Liver (tissue), 9 donors: ENCODE results near the gene KRTAP10-2. TPM values are rescaled to one million over a fixed set of nuclear protein-coding genes. Genes with fewer than 3 reads are reported as not detected.

Experiments used
- DNase-seq: peaks from one replicate; pipeline ENCODE4 v3.0.0-alpha.2; 2017; ENCODE audit warnings: low spot score
- H3K27ac ChIP-seq, 2 donors: one replicate each; pipeline ENCODE4 v1.7.0; 2013; ENCODE audit warnings: inconsistent platforms in 2 of 2, low read length in 2 of 2, control low read depth in 1 of 2, low read depth in 1 of 2, mild to moderate bottlenecking in 1 of 2
- H3K27me3 ChIP-seq, 4 donors: one replicate each; pipeline versions ENCODE4 v1.6.1 to v1.7.0; 2013; ENCODE audit warnings: low read length in 3 of 4, inconsistent platforms in 1 of 4, mild to moderate bottlenecking in 1 of 4, moderate library complexity in 1 of 4; ENCODE audit not compliant: control insufficient read depth in 4 of 4, insufficient read depth in 4 of 4
- H3K36me3 ChIP-seq, 4 donors: one replicate each; pipeline versions ENCODE4 v1.6.1 to v1.7.0; 2013; ENCODE audit warnings: low read length in 3 of 4, mild to moderate bottlenecking in 3 of 4, low read depth in 1 of 4, moderate library complexity in 1 of 4; ENCODE audit not compliant: control insufficient read depth in 4 of 4, insufficient read depth in 3 of 4
- H3K4me1 ChIP-seq, 4 donors: one replicate each; pipeline versions ENCODE4 v1.6.1 to v1.7.0; 2013; ENCODE audit warnings: low read length in 3 of 4, mild to moderate bottlenecking in 3 of 4, moderate library complexity in 1 of 4; ENCODE audit not compliant: control insufficient read depth in 4 of 4, insufficient read depth in 4 of 4
- H3K4me3 ChIP-seq, 3 donors: one replicate each; pipeline versions ENCODE4 v1.6.1 to v1.7.0; 2013; ENCODE audit warnings: low read length in 3 of 3, control low read depth in 1 of 3, low read depth in 1 of 3, mild to moderate bottlenecking in 1 of 3
- H3K9ac ChIP-seq, 2 donors: one replicate each; pipeline ENCODE4 v1.7.0; 2013; ENCODE audit warnings: low read length in 2 of 2, mild to moderate bottlenecking in 2 of 2, moderate library complexity in 2 of 2, control low read depth in 1 of 2, low read depth in 1 of 2
- H3K9me3 ChIP-seq, 4 donors: one replicate each; pipeline versions ENCODE4 v1.6.1 to v1.7.0; 2013; ENCODE audit warnings: low read length in 3 of 4; ENCODE audit not compliant: control insufficient read depth in 4 of 4
- ATF3 ChIP-seq: IDR thresholded peaks from 2 replicates; pipeline ENCODE4 v1.6.1; 2016; ENCODE audit warnings: antibody characterized with exemption
- CTCF ChIP-seq: fragments of 150-350 bp; IDR thresholded peaks from 2 replicates; pipeline ENCODE4 v1.5.1; 2017; ENCODE audit warnings: improper control_type of control experiment, low read depth, low read length; ENCODE audit not compliant: missing input control
- EGR1 ChIP-seq, 2 donors: IDR thresholded peaks; 2 replicates each; pipeline ENCODE4 v1.6.1; 2016 to 2018; ENCODE audit warnings: antibody characterized with exemption in 2 of 2, low read depth in 2 of 2
- FOXA1 ChIP-seq: IDR thresholded peaks from 2 replicates; pipeline ENCODE4 v1.6.1; 2016; ENCODE audit warnings: antibody characterized with exemption
- FOXA2 ChIP-seq: IDR thresholded peaks from 2 replicates; pipeline ENCODE4 v1.6.1; 2016; ENCODE audit warnings: antibody characterized with exemption
- GABPA ChIP-seq, 2 donors: IDR thresholded peaks in 1 of 2; conservative IDR thresholded peaks in 1 of 2; 2 replicates each; pipeline ENCODE4 v1.6.1; 2016; ENCODE audit warnings: antibody characterized with exemption in 2 of 2, mild to moderate bottlenecking in 1 of 2, moderate library complexity in 1 of 2
- HNF4A ChIP-seq, 2 donors: conservative IDR thresholded peaks; 2 replicates each; pipeline ENCODE4 v1.6.1; 2016; ENCODE audit warnings: antibody characterized with exemption in 2 of 2, mild to moderate bottlenecking in 2 of 2
- HNF4G ChIP-seq: IDR thresholded peaks from 2 replicates; pipeline ENCODE4 v1.6.1; 2016; ENCODE audit warnings: antibody characterized with exemption
- JUND ChIP-seq, 2 donors: IDR thresholded peaks; 2 replicates each; pipeline ENCODE4 v1.6.1; 2016; ENCODE audit warnings: antibody characterized with exemption in 2 of 2
- MAX ChIP-seq: IDR thresholded peaks from 2 replicates; pipeline ENCODE4 v1.6.1; 2016; ENCODE audit warnings: antibody characterized with exemption
- NR2F2 ChIP-seq: IDR thresholded peaks from 2 replicates; pipeline ENCODE4 v1.6.1; 2016; ENCODE audit warnings: antibody characterized with exemption
- RAD21 ChIP-seq, 2 donors: IDR thresholded peaks; 2 replicates each; pipeline ENCODE4 v1.6.1; 2016; ENCODE audit warnings: antibody characterized with exemption in 2 of 2, mild to moderate bottlenecking in 2 of 2
- REST ChIP-seq: IDR thresholded peaks from 2 replicates; pipeline ENCODE4 v1.6.1; 2016; ENCODE audit warnings: antibody characterized with exemption, mild to moderate bottlenecking
- RXRA ChIP-seq, 2 donors: IDR thresholded peaks; 2 replicates each; pipeline ENCODE4 v1.6.1; 2017 to 2018; ENCODE audit warnings: antibody characterized with exemption in 2 of 2, mild to moderate bottlenecking in 1 of 2
- SP1 ChIP-seq: IDR thresholded peaks from 2 replicates; pipeline ENCODE4 v1.6.1; 2018; ENCODE audit warnings: antibody characterized with exemption, mild to moderate bottlenecking
- YY1 ChIP-seq: IDR thresholded peaks from 2 replicates; pipeline ENCODE4 v1.6.1; 2016; ENCODE audit warnings: antibody characterized with exemption, mild to moderate bottlenecking
- ZBTB33 ChIP-seq: IDR thresholded peaks from 2 replicates; pipeline ENCODE4 v1.6.1; 2016; ENCODE audit warnings: antibody characterized with exemption
- WGBS: extraction: QIAGEN DNeasy Blood & Tissue Kit; methylation state at CpG from one replicate; pipeline ENCODE4 v1.1.7; 2013; 5-methylcytosine and 5-hydroxymethylcytosine counted together
- polyA plus RNA-seq, 2 donors: library from polyadenylated mRNA; stranded (reverse) in 1 of 2; unstranded in 1 of 2; fragments of 200-250 nt in 1 of 2; fragments of >200 nt in 1 of 2; fragmentation: Nextera tagmentation in 1 of 2; extraction: Ambion mirVana in 1 of 2; gene quantifications; one replicate each; pipeline versions ENCODE4 v1.2.1 to v1.2.3, GENCODE V29; 2013 to 2015
- total RNA-seq, 2 donors: library from RNA; depleted of rRNA; stranded (reverse); fragments of >200 nt; gene quantifications; one replicate each; pipeline ENCODE4 v1.2.3, GENCODE V29; 2014
- donor health status: healthy.
- donor health status: healthy.
- donor health status: healthy.
- donor health status: healthy.
- donor health status: healthy.

The KRTAP10-2 gene
- total and polyA plus RNA-seq, 4 donors: not detected

- no peak for DNase-seq
- 25% methylated on average over 11 of the region's 11 CpGs for WGBS
- Histone ChIP-seq H3K4me3 (no peak overlapping the region), H3K4me1 (peaks cover 0 to 6% (median 0%) of the 10 kb centered on the region in 4 donors), H3K27me3 (no peaks in the 10 kb centered on the region), H3K27ac (no peak overlapping the region), H3K36me3 (no peaks in the 10 kb centered on the region), H3K9ac (no peak overlapping the region), H3K9me3 (peaks cover 0 to 9% (median under 1%) of the 10 kb centered on the region in 4 donors)
- TF ChIP-seq GABPA (IDR thresholded peaks at IDR 0.05 in 1 of 2, conservative IDR thresholded peaks at IDR 0.05 in 1 of 2) (no peak), YY1 (no peak), HNF4A (conservative IDR thresholded peaks at IDR 0.05) (no peak), RXRA (IDR thresholded peaks at IDR 0.05) (no peak)
Measured at GRCh38 chr21:44583089-44583799, 31.9 kb upstream of the KRTAP10-2 start.

- peaks cover 0 to 9% (median 2%) of the 10 kb centered on the region in 4 donors for H3K9me3 ChIP-seq
- H3K27ac ChIP-seq: no peak overlapping the region
- no peaks in the 10 kb centered on the region for H3K27me3 ChIP-seq
- peak; percentile 21 for DNase-seq
- TF ChIP-seq MAX: no peak
- TF ChIP-seq FOXA2: no peak
- no peak for TF ChIP-seq SP1
- no peak for TF ChIP-seq REST
- TF ChIP-seq ATF3: no peak
- TF ChIP-seq HNF4A (conservative IDR thresholded peaks at IDR 0.05): no peak
- TF ChIP-seq RAD21 (IDR thresholded peaks at IDR 0.05): no peak
- no peak for TF ChIP-seq FOXA1
- TF ChIP-seq GABPA (IDR thresholded peaks at IDR 0.05 in 1 of 2, conservative IDR thresholded peaks at IDR 0.05 in 1 of 2): no peak
- TF ChIP-seq EGR1 (IDR thresholded peaks at IDR 0.05; ENCODE audit: low read depth in 2 of 2): no peak
- H3K36me3 ChIP-seq: no peaks in the 10 kb centered on the region
- WGBS: 80% methylated on average over 15 of the region's 15 CpGs
- H3K4me1 ChIP-seq: peaks cover 0 to 6% (median 0%) of the 10 kb centered on the region in 4 donors
- no peak overlapping the region for H3K4me3 ChIP-seq
- no peak overlapping the region for H3K9ac ChIP-seq
Measured at GRCh38 chr21:44582055-44582454, 30.8 kb upstream of the KRTAP10-2 start.

GRCh38 chr21:44581158-44581557, 29.9 kb upstream of the KRTAP10-2 start:
- Histone ChIP-seq H3K9ac (no peak overlapping the region), H3K9me3 (peaks cover 0 to 9% (median 3%) of the 10 kb centered on the region in 4 donors), H3K36me3 (no peaks in the 10 kb centered on the region), H3K27ac (no peak overlapping the region), H3K4me3 (no peak overlapping the region), H3K27me3 (no peaks in the 10 kb centered on the region), H3K4me1 (peaks cover 0 to 6% (median 0%) of the 10 kb centered on the region in 4 donors)
- DNase-seq: no peak
- WGBS: 82% methylated on average over 3 of the region's 3 CpGs
- no peak for TF ChIP-seq FOXA2
- TF ChIP-seq GABPA (IDR thresholded peaks at IDR 0.05 in 1 of 2, conservative IDR thresholded peaks at IDR 0.05 in 1 of 2): no peak
- TF ChIP-seq ZBTB33: no peak
- no peak for TF ChIP-seq YY1
- no peak for TF ChIP-seq CTCF
- no peak for TF ChIP-seq JUND (IDR thresholded peaks at IDR 0.05)
- no peak for TF ChIP-seq HNF4G
- TF ChIP-seq MAX: no peak
- TF ChIP-seq NR2F2: no peak
- TF ChIP-seq EGR1 (IDR thresholded peaks at IDR 0.05; ENCODE audit: low read depth in 2 of 2): no peak
